Parathyroid adenoma (tissue), 2 donors: Measurements from ENCODE around the gene ARHGEF12.

Experiments used
- H2AFZ ChIP-seq: fragments of 300-600 bp; sonication (generic); one replicate; pipeline ENCODE4 v1.7.0; 2017; ENCODE audit warnings: antibody characterized with exemption, mild to moderate bottlenecking
- H3K27ac ChIP-seq: fragments of 300-600 bp; sonication (generic); one replicate; pipeline ENCODE4 v1.7.0; 2017
- H3K27me3 ChIP-seq: fragments of 300-600 bp; sonication (generic); one replicate; pipeline ENCODE4 v1.7.0; 2017; ENCODE audit warnings: low read length; ENCODE audit not compliant: control insufficient read depth, insufficient read depth
- H3K36me3 ChIP-seq: fragments of 300-600 bp; sonication (generic); one replicate; pipeline ENCODE4 v1.7.0; 2017; ENCODE audit warnings: low read length; ENCODE audit not compliant: control insufficient read depth, insufficient read depth
- H3K4me1 ChIP-seq: fragments of 300-600 bp; sonication (generic); one replicate; pipeline ENCODE4 v1.7.0; 2017; ENCODE audit warnings: control low read depth
- H3K4me2 ChIP-seq: fragments of 300-600 bp; sonication (generic); one replicate; pipeline ENCODE4 v1.7.0; 2017; ENCODE audit warnings: low read length
- H3K4me3 ChIP-seq: fragments of 300-600 bp; sonication (generic); one replicate; pipeline ENCODE4 v1.7.0; 2017; ENCODE audit warnings: low read depth, low read length
- H3K79me2 ChIP-seq: fragments of 300-600 bp; sonication (generic); one replicate; pipeline ENCODE4 v1.7.0; 2017; ENCODE audit warnings: control low read depth
- H3K9ac ChIP-seq: fragments of 300-600 bp; sonication (generic); one replicate; pipeline ENCODE4 v1.7.0; 2017; ENCODE audit warnings: mild to moderate bottlenecking
- H3K9me3 ChIP-seq: fragments of 300-600 bp; sonication (generic); one replicate; pipeline ENCODE4 v1.7.0; 2017; ENCODE audit warnings: low read length; ENCODE audit not compliant: control insufficient read depth
- CTCF ChIP-seq: fragments of 300-600 bp; sonication (generic); IDR thresholded peaks from one replicate; pipeline ENCODE4 v1.7.0; 2017; ENCODE audit warnings: antibody characterized with exemption, mild to moderate bottlenecking
- donor health status: primary hyperparathyroidism.

ARHGEF12 gene

GRCh38 chr11:120334894-120335462, 1.2 kb upstream of the ARHGEF12 start:
- Histone ChIP-seq H3K9ac (no peak overlapping the region), H3K79me2 (peaks cover 9% of the 10 kb centered on the region), H3K36me3 (no peaks in the 10 kb centered on the region), H3K9me3 (no peaks in the 10 kb centered on the region), H3K27ac (peak overlapping the region; percentile 86), H3K27me3 (no peaks in the 10 kb centered on the region), H3K4me1 (no peaks in the 10 kb centered on the region), H3K4me2 (peak overlapping the region; percentile 74), H2AFZ (peak overlapping the region; percentile 86), H3K4me3 (peak overlapping the region; percentile 55)
- peak; percentile 45 for TF ChIP-seq CTCF

- no peaks in the 10 kb centered on the region for H3K9me3 ChIP-seq
- TF ChIP-seq CTCF: no peak
- H3K4me1 ChIP-seq: peaks cover 1% of the 10 kb centered on the region
Observed at GRCh38 chr11:120335556-120335907, 681 bp upstream of the ARHGEF12 start.

GRCh38 chr11:120336641-120337354, 585 bp downstream of the ARHGEF12 start:
- Histone ChIP-seq H2AFZ (peak overlapping the region; percentile 63), H3K4me3 (peak overlapping the region; percentile 72), H3K9ac (peak overlapping the region; percentile 0), H3K4me2 (peak overlapping the region; percentile 84), H3K9me3 (no peaks in the 10 kb centered on the region), H3K36me3 (no peaks in the 10 kb centered on the region), H3K79me2 (peaks cover 12% of the 10 kb centered on the region), H3K4me1 (peaks cover 5% of the 10 kb centered on the region), H3K27me3 (no peaks in the 10 kb centered on the region), H3K27ac (peak overlapping the region; percentile 83)
- TF ChIP-seq CTCF: no peak

More at GRCh38 chr11:120335556-120335907, 681 bp upstream of the ARHGEF12 start:
- H3K36me3 ChIP-seq: no peaks in the 10 kb centered on the region
- H3K9ac ChIP-seq: peak overlapping the region; percentile 13
- H3K4me3 ChIP-seq: peak overlapping the region; percentile 55
- H3K27me3 ChIP-seq: no peaks in the 10 kb centered on the region
- H3K4me2 ChIP-seq: peak overlapping the region; percentile 74
- peaks cover 9% of the 10 kb centered on the region for H3K79me2 ChIP-seq
- H2AFZ ChIP-seq: peak overlapping the region; percentile 86
- peak overlapping the region; percentile 86 for H3K27ac ChIP-seq

- Histone ChIP-seq H3K4me3 (peak overlapping the region; percentile 72), H3K36me3 (no peaks in the 10 kb centered on the region), H3K4me1 (peaks cover 6% of the 10 kb centered on the region), H3K27ac (peak overlapping the region; percentile 83), H3K9me3 (no peaks in the 10 kb centered on the region), H3K79me2 (peaks cover 13% of the 10 kb centered on the region), H3K4me2 (peak overlapping the region; percentile 84), H2AFZ (peak overlapping the region; percentile 63), H3K9ac (peak overlapping the region; percentile 0), H3K27me3 (no peaks in the 10 kb centered on the region)
- TF ChIP-seq CTCF: no peak
Observed at GRCh38 chr11:120337355-120338106, 1.3 kb downstream of the ARHGEF12 start.
